HG03025 (cell line): Measurements from ENCODE around the gene ONECUT2.

ENCODE experiments used
- ATAC-seq: cut with Tn5 transposase; IDR thresholded peaks from one replicate; pipeline ENCODE4 v1.9.1; 2021; ENCODE audit warnings: mild to moderate bottlenecking, moderate library complexity; ENCODE audit not compliant: unreplicated experiment, low FRiP score

Gene ONECUT2

DNA sequence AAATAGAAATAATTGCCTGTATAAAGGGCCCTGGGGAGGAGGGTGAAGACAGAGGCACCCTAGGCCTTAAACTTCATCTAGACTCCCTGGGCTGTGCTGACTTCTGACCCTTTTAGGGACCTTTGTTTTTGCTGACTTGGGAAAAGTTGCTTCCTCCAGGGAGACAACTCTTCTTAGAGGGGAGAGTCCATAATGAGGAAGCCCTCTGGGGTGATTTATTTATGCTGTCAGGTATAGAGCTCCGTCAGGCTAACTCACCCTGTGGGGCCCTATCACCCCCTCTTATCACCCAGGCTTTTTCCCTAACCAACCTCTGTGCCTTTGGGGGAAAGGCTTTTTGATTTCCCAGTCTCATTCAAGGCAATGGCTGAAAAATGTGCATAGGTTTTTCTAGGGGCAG lies 8.1 kb downstream of the ONECUT2 start:
- ATAC-seq = no peak

- no peak for ATAC-seq
These were observed 8.5 kb downstream of the ONECUT2 start for GRCh38 chr18:57443702-57444101.

- ATAC-seq = no peak
These were observed 9.2 kb downstream of the ONECUT2 start for GRCh38 chr18:57444301-57444759.

DNA sequence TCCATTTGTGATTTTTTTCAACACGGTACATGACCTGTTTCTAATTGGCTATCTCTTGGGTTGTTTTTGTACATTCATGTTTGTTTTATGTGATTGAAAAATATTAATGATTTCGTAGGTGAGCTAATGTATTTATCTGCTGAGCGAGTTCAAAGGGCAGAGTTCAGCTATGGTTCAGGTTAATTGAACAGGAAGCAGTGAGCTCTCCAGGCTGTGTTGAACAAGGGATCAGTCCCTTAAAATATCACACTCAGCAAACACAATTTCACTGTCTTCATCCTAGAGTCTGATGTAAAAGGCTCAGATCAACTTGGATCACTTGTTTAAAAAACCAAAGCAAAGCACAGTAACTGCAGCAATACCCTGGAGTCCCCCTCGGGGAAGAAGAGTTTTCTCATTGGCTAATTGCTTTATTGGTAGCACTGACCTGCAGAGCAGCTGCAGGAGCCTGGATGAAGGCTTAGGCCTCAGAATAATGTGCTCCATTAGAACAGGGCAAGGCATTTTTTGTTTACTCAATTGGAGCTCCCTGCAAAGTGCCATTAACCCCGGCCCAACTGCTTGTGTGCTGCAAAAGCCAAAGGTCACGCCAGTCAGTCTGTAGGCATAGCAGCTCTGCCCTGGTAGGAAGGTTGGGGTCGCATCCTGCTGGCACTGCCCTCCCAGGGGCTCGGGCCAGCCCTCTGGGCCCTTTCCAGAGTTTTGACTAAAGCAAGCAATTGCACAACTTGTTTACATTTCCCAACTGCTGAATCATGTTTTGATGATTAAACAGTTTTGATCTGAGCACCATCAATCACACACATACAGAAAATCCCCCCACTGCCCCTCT lies 10.5 kb downstream of the ONECUT2 start:
- no peak for ATAC-seq

DNA sequence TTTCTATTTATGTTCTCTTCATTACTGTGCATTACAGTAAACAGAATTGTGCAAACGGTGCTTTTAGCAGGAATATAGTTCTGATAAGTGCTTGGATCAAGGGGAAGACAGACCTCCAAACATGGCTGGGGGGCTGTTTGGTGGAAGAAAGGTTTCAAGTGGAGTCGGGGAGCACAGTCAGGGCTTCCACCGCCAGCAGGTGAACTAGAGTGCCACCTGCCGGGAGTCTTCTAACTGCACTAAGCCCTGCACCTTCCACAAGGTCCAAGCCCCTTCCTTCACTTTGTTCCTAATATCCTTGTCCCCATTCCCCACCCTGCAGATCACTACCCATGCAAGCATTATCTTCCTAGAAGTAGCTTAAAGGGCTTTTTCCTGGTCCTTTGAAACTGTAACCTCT lies 11.1 kb downstream of the ONECUT2 start:
- ATAC-seq = no peak

GRCh38 chr18:57447154-57447621 lies 12.0 kb downstream of the ONECUT2 start:
- ATAC-seq = no peak

GRCh38 chr18:57455576-57456129 lies 20.5 kb downstream of the ONECUT2 start:
- no peak for ATAC-seq

GRCh38 chr18:57461652-57462269 lies 26.6 kb downstream of the ONECUT2 start:
- ATAC-seq = no peak

DNA sequence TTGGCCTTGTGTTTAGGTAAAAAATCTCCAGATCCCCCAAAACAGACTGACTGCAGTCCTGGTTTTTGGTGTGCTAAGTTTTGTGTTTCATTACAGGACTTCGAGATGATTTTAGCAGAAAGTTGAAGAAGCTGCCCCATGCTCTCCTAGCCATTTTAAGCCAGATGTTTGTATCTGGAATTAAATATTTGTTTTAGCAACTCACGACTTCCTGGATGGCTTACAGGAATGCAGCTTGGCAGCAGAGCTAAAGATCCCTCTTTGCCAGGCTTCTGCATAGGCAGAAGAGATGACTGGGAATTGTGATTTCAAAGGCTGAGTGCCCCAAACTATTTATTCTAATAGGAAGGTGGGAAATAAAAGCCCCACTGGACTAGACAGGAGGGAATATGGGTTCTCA lies 31.1 kb downstream of the ONECUT2 start:
- ATAC-seq = no peak

DNA sequence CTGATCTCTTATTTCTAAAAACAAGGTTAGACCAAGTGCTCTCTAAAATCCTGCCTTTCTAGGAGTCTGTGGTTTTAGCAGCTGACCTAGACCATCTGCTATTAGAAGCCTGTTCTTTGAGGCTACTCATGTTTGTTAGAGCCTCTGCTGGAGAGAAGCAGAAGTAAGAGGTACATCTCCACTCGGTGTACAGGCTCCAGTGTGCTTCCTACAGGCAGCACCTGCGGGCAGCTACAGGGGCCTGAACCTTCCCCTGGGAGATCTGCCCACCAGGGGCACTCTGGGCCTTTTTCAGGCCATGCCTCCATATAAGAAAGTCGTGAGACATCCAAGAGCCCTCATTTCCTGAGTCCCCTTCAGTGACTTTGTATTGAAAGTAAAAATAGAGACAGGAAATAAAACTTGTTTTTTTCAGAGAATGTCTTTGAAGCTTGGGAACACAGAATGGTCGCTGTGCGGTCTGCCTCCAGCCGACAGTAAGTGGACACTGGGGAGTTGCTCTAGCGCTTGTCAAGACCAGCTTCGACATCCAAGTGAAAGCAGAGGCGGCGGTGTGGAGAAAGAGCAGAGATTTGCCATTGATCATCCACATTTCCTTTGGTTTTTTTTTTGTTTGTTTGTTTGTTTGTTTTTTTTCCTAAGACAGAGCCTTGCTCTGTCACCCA lies 31.7 kb downstream of the ONECUT2 start:
- ATAC-seq = no peak

GRCh38 chr18:57469884-57470283 lies 34.7 kb downstream of the ONECUT2 start:
- no peak for ATAC-seq

DNA sequence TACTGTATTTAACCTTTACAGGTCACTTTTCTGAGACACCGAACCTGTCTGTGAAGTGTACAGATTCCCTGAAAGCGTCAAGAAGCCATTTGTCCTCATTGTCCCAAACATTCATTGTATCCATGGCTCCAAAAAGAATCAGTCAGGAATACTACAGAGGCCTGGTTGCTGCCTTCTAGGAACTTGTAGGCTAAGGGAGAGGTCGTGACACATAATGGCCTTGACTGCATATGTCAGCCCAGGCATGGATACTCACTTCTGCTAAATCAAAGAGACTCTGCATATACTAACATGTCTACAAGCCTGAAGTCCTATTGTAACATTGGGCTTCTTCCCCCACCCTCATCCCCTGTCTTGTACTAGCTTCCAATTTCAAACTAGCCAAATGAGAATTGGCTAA lies 40.2 kb downstream of the ONECUT2 start:
- no peak for ATAC-seq

GRCh38 chr18:57475903-57476302 lies 40.7 kb downstream of the ONECUT2 start:
- no peak for ATAC-seq

GRCh38 chr18:57480733-57481132 lies 45.6 kb downstream of the ONECUT2 start:
- ATAC-seq = no peak

DNA sequence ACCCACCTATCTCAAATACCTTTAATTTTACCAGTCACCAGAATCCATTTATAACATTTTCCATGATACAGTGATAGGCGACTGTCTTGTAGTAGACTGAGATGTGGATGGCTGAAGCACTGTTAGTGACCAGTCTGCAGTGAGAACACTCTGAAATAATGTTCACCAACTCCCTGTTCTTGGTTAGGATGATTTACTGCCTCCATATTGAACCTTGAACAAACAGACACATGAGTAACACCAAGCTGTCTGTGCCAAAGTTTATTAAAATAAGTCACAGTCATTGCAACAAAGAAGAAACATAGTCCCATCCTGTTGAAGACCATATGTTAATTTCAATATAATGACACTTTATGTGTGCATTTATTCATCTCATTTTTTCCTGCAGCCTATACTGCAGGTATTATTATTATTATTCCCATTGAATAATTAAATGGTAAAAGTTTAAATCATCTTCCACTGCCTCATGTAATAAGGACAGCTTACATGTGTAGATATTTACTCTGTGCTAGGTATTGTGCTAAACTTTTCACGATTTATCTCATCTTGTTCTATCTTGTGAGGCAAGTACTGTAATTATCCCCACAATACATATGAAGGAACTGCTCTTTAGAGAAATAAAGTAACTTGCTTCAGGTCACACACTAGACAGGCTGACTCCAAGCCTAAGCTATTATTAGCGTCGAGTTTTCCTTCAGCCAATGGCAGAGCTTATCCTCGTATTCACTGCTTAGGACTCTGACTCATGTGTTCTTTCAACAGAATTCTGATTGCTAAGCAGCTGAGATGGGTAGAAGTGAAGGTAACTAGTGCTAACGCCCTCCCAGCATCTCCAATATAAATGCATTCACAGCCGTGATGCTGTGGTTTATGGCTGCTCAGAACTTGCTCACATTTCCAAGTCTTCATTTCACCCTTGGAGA lies 62.5 kb downstream of the ONECUT2 start:
- ATAC-seq = no peak

DNA sequence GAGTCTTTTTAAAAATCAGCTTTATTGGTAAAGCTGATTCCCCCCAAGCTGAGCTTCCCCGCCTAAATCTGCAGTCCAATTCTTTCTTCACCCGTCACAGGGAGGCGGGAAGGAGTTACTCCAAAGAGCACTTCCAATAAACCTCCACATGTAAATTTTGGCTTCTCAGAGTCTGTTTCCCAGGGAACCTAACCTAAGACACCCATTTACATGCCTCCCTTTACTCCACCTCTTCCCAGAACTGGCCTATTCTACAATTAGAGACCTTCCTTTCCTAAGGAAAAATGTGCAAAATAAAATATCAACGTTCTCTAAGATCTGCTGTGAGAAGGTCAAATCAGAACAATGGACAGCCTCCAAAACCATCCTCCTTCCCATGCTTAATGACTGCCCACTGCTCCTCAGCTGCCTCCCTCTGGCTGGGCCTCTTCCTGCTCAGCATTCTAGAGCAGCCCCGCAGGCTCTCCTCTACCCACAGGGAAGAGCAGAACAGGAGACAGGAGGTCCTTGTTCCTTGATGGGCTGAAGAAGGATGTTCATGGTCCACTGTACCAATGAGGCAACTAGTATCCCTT lies 63.6 kb downstream of the ONECUT2 start:
- no peak for ATAC-seq

DNA sequence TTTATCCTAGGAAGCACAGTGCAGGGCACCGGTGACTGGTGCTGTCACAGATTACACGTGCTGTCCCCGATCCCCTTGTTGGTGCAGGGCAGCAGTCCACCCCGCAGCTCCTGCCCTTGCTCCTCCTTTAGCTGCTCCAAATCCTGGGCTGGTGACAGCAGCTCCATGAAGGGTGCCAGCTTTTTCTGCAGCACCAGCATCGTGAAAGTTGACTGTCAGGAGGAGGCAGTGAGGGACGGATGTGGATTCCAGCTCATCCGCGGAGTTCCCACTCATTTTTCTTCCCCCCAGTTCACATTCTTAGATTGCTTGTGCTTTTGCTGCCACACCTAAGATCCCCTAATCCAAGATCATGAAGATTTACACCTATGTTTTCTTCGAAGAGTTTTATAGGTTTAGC lies 67.5 kb downstream of the ONECUT2 start:
- no peak for ATAC-seq

DNA sequence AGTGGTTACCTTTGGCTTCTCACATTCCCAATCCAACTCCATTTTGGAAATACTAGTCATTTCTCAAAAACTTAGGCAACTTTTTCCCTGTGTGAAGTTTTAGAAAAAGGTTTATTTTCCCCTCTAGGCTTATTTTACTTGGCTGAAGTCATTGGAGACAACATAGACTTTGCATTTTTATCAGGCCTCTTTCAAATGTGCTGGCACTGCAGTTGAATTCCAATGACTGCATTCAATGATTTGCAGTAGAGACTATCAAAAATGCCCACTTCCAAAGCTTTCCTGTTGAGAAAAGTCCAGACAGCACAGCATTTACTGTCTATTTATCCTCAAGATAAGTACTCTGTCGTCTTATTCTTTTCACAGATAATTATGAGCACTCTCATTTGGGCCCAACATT lies 70.1 kb downstream of the ONECUT2 start:
- no peak for ATAC-seq

GRCh38 chr18:57516056-57516455 lies 80.9 kb downstream of the ONECUT2 start:
- no peak for ATAC-seq

DNA sequence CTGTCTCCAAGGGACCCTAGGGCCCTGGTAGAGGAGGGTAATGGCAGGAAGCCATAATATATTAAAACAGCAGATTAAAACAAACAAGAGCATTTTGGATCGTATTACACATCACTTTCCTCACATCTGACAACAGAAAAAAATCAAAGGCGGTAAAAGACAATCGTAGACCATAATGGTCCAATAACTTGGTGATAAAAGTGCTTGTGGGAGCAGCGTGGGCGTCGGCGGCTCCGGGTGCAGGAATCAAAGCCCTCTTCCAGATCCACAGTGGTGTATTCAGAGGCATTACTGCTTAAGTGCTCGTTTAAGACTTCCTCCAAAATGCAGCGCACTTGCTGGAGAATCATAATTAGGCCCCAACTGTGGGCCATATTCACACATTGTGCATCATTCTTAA lies 83.4 kb downstream of the ONECUT2 start:
- ATAC-seq = no peak
